Measurements from ENCODE around the gene MPPED1. TPM values are rescaled to one million over a fixed set of nuclear protein-coding genes. Genes with fewer than 3 reads are reported as not detected.

Gene MPPED1
- total RNA-seq, 1 experiment from 2014 or later: 0.28 TPM

GRCh38 chr22:43471606-43472135, 59.9 kb downstream of the MPPED1 start:
- Histone ChIP-seq H3K4ac (ENCODE audit: low read depth, low read length) (no peak overlapping the region), H3K79me1 (ENCODE audit: insufficient read depth, low read depth, low read length, poor library complexity, severe bottlenecking) (no peaks in the 10 kb centered on the region), H4K91ac (ENCODE audit: insufficient read length, low read depth, low read length) (no peak overlapping the region), H3K9me3 (ENCODE audit: control insufficient read depth, low read depth, low read length) (no peaks in the 10 kb centered on the region), H3K4me1 (ENCODE audit: insufficient read depth, low read length) (no peaks in the 10 kb centered on the region), H3T11ph (ENCODE audit: low read length) (no peak overlapping the region), H2AFZ (ENCODE audit: low read length) (no peak overlapping the region), H2AK5ac (ENCODE audit: insufficient read length, low read length) (no peak overlapping the region), H4K5ac (ENCODE audit: insufficient read length, low read depth, low read length) (no peak overlapping the region), H3K4me2 (ENCODE audit: insufficient read depth, insufficient read length, low read length) (no peak overlapping the region), H3K18ac (ENCODE audit: insufficient read length, low read depth, low read length) (no peak overlapping the region), H3K27ac (ENCODE audit: insufficient read length, low read depth, low read length) (no peak overlapping the region), H3K9ac (ENCODE audit: extremely low read depth, insufficient read length, low read length) (no peak overlapping the region), H4K8ac (replicated peaks; ENCODE audit: insufficient read length, low read depth, low read length) (no peak overlapping the region), H3K56ac (ENCODE audit: insufficient read length, low read depth, low read length) (no peak overlapping the region), H3K14ac (ENCODE audit: insufficient read depth, low read length) (no peak overlapping the region), H2BK120ac (ENCODE audit: low read depth, low read length, poor library complexity, severe bottlenecking) (no peak overlapping the region), H3K27me3 (ENCODE audit: insufficient read depth, low read length) (no peaks in the 10 kb centered on the region), H2BK20ac (ENCODE audit: low read depth, low read length, poor library complexity, severe bottlenecking) (no peak overlapping the region), H3K79me2 (ENCODE audit: insufficient read depth, low read length) (no peaks in the 10 kb centered on the region), H4K20me1 (ENCODE audit: control insufficient read depth, insufficient read depth, insufficient read length) (no peaks in the 10 kb centered on the region), H2BK15ac (ENCODE audit: low read depth, low read length) (no peak overlapping the region), H3K23ac (ENCODE audit: insufficient read length, low read depth, low read length) (no peak overlapping the region), H2BK12ac (ENCODE audit: insufficient read length, low read depth, low read length) (no peak overlapping the region), H2BK5ac (ENCODE audit: insufficient read length, low read length) (no peak overlapping the region), H3K23me2 (ENCODE audit: insufficient read length, low read depth, low read length, poor library complexity, severe bottlenecking) (no peaks in the 10 kb centered on the region)
- no peaks in the 10 kb centered on the region for H3K36me3 Mint-ChIP-seq (ENCODE audit: insufficient read depth in 1 of 3, low read depth in 3 of 3)
- H3K4me1 Mint-ChIP-seq: no peaks in the 10 kb centered on the region
- H3K9me3 Mint-ChIP-seq: no peaks in the 10 kb centered on the region
- no peak for DNase-seq
- no peak overlapping the region for H3K27ac Mint-ChIP-seq
- WGBS (ENCODE audit: extremely low coverage, insufficient read length, low lambda C conversion rate): no CpG with 5 or more reads among the region's 11 CpGs
- TF ChIP-seq CTCF (conservative IDR thresholded peaks at IDR 0.05): no peak
- no peak overlapping the region for H3K4me3 Mint-ChIP-seq
- peaks cover 40% of the 10 kb centered on the region for H3K27me3 Mint-ChIP-seq (ENCODE audit: low read depth)

Data from H9 (cell line).